HG02938 (cell line): Measurements from ENCODE around the gene ATG5.

Experiments used
- ATAC-seq: cut with Tn5 transposase; IDR thresholded peaks from one replicate; pipeline ENCODE4 v1.9.1; 2021; ENCODE audit warnings: mild to moderate bottlenecking, moderate library complexity; ENCODE audit not compliant: unreplicated experiment

Gene ATG5

DNA sequence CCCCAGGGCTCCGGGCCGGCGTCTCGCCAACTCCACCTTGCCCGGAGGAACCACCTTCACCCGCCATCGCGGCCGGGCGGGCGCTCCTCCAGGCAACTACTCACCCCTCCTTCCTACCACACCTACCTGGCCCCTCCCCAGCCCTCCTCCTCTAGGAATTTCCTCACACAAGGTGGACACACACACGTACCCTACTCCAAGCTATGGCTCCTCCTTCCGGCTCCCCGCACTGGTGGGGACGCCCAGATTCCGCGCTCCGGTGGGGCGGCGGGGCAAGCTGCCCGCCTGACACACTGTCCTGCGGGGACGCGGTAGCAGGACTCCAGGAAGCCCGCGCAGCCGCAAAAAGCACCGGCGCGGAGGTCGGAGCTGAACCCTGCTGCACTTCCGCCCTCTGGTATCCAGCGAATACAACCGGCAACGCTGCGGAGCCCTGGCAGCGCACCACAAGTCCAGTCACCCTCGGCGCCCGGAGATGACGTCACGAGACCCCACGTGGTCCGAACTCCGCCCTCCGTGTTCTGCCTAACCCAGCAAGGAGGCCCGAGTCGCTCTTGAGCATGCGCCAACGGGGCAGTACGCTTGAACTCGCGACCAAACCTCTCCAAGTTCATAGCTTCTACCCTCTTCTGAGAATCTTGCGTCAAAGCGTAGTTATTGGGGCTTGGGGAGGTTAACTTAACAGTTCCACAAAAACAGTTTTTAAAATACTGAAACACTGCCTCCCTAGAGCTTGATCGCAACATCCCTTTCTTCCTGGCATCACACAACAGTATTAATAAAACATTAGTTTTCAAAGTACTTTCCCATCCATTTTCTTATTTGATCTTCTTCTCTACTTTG is at the start of gene ATG5:
ATG5 (minus strand) TSS at position 425 of the 843 bp plus-strand sequence. CDS start 9,552 bp downstream, outside the sequence.
- ATAC-seq = peak; percentile 94

DNA sequence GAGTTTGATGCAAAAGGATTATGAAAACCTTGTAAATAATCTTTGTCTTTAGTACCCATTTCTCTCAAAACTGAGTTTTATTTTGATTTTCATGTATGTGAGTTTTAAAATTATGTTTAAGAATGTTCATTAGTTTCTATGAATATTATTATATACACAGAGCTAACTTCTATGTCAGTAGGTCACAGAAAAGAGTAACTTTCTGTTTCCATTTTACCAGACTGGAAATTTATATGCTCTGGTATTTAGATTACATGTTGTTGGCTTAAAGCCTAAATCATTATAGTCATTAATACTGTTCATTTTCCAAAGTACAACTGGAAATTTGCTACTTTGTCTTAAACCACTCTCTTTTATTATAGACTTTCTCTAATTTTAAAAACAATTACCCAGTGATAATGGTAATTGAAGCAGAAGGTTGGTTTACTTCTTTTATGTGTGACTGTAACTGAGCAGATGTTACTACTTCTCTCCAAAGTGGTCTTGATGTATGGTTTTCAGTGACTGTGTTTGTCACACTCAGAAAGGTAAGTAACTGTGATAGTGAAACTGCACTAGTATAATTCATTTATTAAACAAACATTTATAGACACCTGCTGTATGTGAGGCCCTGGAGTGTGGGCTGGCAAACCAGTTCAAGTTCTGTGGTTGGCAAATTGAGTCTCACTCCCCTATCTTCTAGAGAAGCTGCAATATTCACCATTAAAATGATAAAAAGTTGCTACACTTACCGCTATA is 48.1 kb upstream of the ATG5 start:
- ATAC-seq = no peak

DNA sequence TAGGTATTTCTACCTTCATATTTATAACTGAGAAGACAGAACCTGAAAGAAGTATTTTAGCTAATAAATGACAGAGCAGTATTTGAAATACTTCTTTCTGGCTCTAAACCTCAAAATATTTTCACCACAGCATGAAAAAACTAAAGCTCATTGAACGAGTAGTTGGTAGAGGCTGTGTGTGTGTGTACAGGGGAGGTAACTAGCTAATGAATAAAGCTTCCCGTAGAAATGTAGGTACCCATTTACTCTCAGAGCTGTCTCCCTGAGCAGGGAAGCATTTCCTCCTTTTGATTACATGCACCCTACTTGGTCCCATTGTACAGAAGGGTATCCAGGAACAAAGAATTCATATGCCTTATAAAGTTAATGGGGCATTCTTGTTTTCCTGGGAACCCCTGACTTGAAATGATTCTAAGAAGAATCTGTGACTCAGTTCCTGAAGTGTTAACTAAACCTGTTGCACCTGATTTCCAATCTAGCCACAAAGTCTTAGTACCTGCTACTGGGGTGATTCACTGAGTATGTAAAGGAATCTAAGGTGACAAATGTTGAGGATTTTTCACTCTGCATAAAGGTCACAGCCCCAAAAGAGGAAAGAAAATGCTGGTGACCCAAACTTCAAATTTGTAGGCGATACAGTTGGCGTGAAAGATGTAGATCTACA is 47.4 kb upstream of the ATG5 start:
- ATAC-seq = no peak

DNA sequence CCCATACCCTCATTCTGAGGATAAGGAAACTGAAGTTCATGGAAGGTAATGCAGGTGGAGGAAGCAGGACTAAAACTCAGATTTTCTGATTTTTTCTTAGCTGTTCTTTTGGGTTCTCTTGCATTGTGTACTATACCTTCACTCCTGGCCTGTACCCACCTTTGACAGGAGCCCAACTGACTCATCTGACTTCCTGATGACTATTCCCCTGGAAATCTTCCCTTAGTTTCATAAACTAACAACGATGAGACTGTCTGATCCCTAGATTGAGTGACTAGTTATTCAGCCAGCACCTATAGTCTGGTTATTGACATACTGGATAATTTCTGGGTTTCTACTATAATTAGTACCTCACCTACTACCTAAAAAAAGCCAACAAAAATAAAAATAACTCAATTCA is 45.1 kb upstream of the ATG5 start:
- no peak for ATAC-seq

DNA sequence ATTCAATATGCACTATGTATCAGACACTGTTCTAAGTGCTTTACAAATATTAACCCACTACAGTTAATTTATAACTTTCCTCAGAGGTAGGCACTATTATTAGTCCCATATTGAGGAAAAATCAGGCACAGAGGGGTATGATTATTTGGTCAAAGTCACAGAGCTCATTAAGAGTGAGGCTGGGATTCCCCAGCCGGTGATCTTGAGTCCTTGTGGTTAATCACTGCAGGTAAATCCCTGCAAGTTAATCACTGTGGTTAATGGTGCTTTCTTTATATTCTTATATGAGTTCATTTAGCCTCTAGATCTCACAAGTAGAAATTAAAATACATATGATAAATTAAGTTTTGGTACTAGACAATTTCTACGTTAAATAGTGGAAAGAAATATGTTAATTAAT is 44.2 kb upstream of the ATG5 start:
- ATAC-seq = no peak

DNA sequence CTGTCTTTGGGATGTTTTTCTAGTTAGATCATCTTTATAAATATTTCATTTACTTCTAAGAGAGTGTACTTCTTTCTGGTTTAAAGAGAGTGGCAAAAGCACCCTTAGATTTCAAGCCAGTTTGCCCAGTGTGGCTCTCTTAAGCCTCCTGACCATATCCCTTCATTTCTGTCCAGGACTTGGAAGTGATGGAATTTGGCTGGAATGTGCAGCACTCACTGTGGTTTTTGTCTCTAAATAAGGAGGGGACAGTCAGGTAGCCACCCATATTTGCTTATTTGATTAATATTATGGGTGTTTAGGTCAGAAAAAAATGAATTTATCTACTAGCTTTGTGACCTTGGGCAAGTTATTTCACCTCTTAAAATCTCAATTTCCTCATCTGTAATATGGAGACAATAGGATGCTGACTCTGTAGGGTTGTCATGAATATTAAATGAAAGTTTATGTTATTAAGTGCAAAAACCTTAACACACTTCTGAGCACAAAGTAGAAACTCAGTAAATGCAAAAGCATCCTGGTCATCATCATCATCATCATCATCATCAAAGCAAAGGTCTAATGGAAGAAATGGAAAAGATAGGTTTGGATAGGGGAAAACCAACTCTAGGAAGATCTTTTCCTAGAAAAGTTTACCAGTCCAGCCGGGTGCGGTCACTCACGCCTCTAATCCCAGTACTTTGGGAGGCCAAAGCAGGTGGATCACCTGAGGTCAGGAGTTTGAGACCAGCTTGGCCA is 38.0 kb upstream of the ATG5 start:
- ATAC-seq = no peak

DNA sequence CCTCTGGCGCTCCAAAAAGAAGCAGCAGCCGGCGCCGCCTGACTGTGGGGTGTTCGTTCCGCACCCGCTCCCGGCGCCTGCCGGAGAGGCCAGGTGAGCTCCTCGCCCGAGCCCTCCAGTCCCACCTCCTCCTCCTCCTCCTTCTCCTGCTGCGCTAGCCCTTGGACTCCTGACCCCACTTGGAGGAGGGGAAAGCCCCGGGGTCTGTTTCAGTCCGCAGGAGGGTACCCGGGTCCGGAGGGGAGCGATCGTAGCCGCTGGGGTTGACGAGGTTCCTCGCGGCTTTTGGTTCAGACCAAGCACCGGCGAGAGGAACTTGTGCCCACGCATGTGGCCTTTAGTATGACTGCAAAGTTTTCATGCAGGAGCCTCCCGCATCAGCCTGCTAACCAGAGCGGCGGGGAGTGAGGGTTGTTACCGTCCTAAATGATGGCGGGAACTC is 35.5 kb upstream of the ATG5 start:
- ATAC-seq = no peak

DNA sequence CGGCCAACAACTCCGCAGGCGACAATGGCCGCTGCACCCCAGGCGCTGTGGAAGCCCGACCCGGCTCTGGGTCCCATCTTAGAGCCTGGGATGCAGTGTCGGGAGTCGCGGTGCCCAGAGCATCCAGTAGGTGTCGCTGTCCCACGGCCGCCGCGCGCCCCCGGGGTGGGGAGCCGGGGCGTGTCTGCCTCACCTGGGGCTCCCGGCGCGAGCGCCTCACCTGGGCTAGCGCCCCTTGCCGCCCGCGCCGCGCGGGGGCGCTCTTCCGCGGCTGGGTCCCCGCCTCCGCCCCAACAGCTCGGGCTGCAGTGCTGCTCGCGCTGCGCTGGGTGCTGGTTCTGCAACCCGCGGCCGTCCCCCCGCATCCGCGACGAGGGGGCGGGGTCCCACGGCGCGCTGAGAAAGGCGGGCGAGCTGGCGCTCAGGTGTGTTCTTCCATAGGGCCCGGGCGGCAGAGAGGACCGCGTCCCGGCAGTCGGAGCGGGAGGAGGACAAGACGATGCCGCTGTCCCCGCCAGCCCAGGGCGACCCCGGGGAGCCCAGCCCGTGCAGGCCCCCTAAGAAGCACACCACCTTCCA is 34.9 kb upstream of the ATG5 start, which contains the start of gene CRYBG1:
CRYBG1 (plus strand) TSS at position 308 of the 579 bp plus-strand sequence; CDS start at position 500, 192 bp downstream.
- ATAC-seq = no peak

DNA sequence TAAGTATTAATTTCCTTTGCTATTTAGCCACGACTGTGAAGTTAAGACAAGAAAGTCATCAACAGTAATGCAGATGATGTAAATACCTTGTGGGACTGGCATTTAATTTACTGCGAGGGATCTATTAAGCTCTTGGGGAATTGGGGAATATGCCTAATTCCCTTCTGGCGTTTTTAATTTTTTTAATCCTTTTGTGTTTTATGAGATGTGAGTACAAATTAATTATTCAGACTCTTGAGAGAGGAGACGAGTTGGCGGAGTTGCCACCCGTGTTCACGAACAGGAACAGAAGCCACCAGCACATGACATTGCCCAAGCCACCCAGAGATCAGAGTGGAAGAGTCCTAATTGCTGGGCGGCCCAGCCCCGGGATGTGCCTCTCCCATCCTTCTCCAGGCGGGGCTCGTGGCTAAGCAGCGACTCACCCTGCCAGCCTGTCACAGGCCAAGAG is 34.4 kb upstream of the ATG5 start:
- ATAC-seq = no peak

DNA sequence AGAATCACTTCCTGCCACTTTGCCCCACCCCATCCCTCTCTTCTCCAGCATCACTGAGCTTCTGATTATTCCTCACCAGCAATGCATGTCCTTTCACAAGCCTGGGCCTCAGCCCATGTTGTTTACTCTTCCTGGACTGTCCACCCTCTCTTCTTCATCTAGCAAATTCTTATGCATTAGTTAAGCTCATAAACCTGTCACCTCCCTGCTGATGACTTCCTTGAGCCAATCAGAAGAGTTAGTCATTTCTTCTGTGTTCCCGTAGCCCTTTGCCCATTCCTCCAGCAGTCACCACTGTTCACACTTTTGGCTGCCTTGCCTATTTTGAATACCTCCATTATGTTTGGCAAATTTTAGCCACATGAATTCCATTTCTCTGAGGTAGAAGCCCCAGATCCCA is 30.8 kb upstream of the ATG5 start:
- no peak for ATAC-seq

DNA sequence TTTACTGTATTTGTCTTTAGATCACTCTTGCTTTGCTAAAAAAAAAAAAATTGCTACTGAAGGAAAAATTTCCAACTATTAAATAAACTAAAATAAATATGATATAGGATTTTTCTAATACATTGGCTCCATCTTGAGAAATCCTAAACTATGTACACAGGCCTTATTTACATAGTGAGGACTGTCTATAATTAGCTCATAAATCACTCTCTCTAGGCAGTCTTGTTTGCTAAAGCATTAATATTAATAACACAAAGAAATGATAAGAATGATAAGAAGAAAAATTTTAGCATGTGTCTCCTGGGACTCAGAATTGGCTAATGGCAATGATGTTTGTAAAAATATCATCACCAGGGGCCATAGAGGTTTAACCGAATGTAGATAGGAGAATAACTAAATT is 21.7 kb upstream of the ATG5 start:
- no peak for ATAC-seq

DNA sequence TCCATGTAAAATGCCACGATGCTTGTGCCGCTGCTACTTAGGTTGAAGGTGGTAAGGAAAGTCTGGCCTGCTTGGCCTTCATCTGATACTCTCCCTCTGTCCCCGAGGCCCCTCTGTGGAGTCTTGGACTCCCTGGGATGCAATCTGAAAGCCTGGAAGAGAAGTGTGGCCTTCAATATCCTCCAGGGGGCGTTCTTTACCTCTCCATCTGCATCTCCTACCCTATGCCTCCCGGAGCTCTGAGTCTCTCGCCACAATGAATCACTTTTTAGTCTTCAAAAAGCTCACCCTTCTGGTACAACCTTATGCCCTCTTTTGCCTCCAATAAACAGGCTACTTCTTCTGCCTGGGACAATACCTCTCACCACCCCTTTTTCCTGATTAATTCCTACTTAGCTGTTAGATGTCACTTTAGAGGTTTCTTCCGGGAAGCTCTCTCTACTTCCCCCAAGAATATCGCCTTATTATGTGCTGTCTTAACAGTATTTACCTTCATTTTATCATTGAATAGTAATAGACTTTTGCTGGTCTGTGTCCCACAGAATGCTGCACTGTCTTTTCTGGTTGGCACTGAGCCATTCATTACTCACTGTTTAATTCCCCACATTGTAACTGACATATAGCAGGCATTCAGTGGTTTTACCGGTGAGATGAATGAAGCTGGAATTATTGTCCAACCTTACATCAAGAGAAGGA is 13.9 kb upstream of the ATG5 start:
- ATAC-seq = peak; percentile 67

DNA sequence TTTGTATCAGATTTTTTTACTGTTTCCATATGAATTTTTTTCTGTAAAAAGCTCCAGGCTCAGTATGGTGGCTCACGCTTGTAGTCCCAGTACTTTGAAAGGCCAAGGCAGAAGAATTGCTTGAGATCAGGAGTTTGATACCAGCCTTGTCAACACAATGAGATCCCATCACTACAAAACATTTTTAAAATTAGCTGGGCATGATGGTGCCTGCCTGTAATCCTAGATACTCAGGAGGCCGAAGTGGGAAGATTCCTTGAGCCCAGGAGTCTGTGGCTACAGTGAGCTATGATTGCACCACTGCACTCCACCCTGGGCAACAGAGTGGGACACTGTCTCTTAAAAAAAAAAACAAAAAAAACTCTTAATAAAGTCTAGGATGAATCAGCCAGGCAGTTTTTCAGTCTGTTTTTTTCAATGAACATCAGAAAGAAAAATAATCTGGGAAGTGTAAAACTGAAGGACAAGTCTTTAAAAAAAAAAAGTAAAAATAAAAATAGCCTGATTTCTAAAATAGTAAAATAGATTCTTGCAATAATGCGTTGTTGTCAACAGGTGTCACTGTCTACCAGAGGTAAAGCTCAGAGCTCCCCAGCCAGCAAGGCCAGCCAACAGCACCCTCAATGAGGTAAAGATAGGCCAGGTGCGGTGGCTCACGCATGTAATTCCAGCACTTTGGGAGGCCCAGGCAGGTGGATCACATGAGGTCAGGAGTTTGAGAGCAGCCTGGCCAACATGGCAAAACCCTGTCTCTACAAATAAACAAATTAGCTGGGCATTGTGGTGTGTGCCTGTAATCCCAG is 9.3 kb upstream of the ATG5 start:
- no peak for ATAC-seq

DNA sequence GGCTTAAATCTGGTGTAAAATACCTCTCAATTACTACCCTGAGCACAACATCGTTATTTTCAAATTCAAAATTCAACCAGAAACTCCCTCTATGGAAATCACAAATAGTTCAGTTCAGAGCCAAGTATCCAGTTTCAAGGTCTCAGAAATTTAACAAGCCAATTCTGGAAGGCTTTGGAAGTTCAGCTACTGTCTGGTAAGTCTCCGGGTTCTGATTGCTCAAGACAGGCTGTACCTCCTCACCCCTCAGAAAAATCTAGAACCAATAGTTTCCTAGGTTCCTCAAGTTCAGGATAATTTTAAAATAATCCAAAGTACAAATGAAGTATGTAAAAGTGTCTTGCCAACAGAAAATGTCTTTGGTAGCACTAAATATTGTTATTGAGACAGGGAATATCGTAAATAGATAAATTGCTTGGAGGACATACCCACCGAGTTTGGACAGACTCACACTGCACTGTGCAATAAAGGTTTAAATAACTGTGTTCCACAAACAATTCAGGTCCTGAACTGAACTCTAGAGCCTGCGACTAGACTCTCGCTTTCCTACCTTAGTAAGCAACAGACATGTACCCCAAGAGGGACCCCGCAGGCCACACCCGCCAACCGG is 729 bp downstream of the ATG5 start:
- ATAC-seq = no peak

DNA sequence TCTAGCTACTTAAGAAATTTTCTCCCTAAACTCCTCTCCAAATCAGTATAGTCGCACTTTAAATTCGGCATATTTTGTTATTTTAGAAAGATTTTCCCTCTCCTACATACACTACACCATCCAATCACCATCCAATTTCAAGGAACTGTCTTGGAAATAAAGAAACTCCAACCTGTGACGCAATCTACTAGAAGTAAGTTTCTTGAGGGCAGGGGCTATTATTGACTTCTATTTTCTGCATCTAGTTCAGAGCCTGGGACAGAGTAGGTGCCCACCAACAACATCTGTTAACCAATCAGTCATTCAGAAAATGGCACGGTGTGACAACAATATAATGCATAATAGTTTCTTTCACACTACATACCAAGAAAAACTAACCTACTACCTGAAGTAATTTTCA is 3.6 kb downstream of the ATG5 start:
- ATAC-seq = no peak

DNA sequence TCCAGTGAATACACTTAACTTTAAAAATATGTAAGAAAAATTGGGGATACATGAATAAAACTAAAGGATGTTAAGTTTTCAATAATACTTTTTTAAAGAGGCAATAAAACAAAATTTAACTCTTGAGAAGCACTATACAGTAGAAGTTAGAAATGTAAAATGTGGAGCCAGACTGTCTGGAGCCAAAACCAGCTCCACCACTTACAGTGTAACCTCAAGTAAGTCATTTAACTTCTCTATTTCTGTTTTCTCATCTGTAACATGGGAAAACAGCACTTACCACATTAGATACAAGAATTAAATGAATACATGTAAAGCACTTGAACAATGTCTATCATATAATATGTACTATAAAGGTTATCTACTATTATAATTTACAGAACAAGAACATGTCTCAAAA is 6.7 kb downstream of the ATG5 start:
- ATAC-seq = no peak

DNA sequence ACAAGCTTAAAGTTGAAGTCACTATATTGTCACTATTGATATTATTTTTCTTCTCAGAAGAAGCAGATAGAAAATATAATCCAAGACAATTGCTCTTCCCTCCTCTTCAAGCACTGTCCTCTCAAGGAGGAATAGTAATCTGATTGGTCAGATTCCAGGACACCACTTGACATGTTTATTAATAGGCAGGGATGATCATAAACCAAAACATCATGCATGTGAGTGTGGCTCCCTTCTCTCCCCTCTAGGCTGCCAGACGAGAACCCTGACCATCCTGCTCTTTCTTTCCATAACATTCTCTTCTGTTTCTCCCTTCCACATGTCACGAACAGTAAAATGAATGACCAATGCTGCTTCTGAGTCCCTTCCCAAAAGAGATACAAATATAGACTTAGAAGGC is 7.5 kb downstream of the ATG5 start:
- no peak for ATAC-seq

DNA sequence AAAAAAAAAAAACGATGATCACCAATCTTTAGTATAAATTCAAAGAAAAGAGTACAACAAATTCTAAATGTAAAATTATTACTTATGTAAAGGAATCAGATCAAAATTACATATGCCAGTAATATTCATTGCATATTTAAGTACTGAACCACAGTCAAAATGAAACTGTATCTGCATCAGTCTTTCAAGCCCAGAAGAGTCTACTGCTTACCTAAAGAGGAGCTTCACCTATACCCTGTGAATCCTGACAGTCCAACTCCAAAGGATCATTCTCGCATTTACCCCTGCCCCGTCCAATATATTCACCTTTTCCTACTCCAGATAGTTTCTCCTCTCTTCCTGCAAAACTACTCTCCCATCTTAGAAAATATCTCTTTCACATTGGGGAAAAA is 9.2 kb downstream of the ATG5 start:
- ATAC-seq = no peak
